ENCODE measurements around the gene OR10Z1.

Gene OR10Z1

GRCh38 chr1:158654571-158654970 is 49.5 kb downstream of the OR10Z1 start:
- peak; percentile 63 for DNase-seq (ENCODE audit: low read depth, low spot score)
- H3K4me3 ChIP-seq (ENCODE audit: low read length), result no peak overlapping the region

Data from Jurkat, Clone E6-1 (cell line).